BLaER1 (cell line): Measurements from ENCODE around the gene EIF4E2.

Source experiments
- H3K27ac ChIP-seq: shearing (Covaris generic); formaldehyde crosslinking; 2 replicates; pipeline ENCODE4 v1.8.1; 2022
- H3K27me3 ChIP-seq: shearing (Covaris generic); formaldehyde crosslinking; 2 replicates; pipeline ENCODE4 v1.8.1; 2022
- H3K36me3 ChIP-seq: shearing (Covaris generic); formaldehyde crosslinking; 2 replicates; pipeline ENCODE4 v1.8.1; 2022
- H3K4me1 ChIP-seq: shearing (Covaris generic); formaldehyde crosslinking; 2 replicates; pipeline ENCODE4 v1.8.1; 2022
- H3K4me2 ChIP-seq: shearing (Covaris generic); formaldehyde crosslinking; 2 replicates; pipeline ENCODE4 v1.8.1; 2022
- H3K4me3 ChIP-seq: shearing (Covaris generic); formaldehyde crosslinking; 2 replicates; pipeline ENCODE4 v1.8.1; 2022
- H3K9ac ChIP-seq: shearing (Covaris generic); formaldehyde crosslinking; 2 replicates; pipeline ENCODE4 v1.8.1; 2022
- H3K9me3 ChIP-seq: shearing (Covaris generic); formaldehyde crosslinking; 2 replicates; pipeline ENCODE4 v1.8.1; 2022
- H4K20me1 ChIP-seq: shearing (Covaris generic); formaldehyde crosslinking; 2 replicates; pipeline ENCODE4 v1.8.1; 2022
- Cebpa-rat ChIP-seq: shearing (Covaris generic); IDR thresholded peaks from 2 replicates; pipeline ENCODE4 v1.8.1; 2022

EIF4E2 gene

GRCh38 chr2:232607011-232607410 lies 56.5 kb downstream of the EIF4E2 start:
- no peaks in the 10 kb centered on the region for H3K27me3 ChIP-seq
- no peak overlapping the region for H3K27ac ChIP-seq
- no peaks in the 10 kb centered on the region for H3K36me3 ChIP-seq
- no peak for TF ChIP-seq Cebpa-rat
- no peak overlapping the region for H3K4me3 ChIP-seq
- H3K9me3 ChIP-seq = no peaks in the 10 kb centered on the region
- H3K4me2 ChIP-seq = no peak overlapping the region
- no peak overlapping the region for H3K9ac ChIP-seq
- no peaks in the 10 kb centered on the region for H4K20me1 ChIP-seq
- peaks cover 16% of the 10 kb centered on the region; the same call in 1 of the 2 replicates for H3K4me1 ChIP-seq

- H3K9me3 ChIP-seq = no peaks in the 10 kb centered on the region
- no peak overlapping the region for H3K27ac ChIP-seq
- H3K36me3 ChIP-seq = no peaks in the 10 kb centered on the region
- no peak overlapping the region for H3K9ac ChIP-seq
- H3K4me2 ChIP-seq = no peak overlapping the region
- H3K4me3 ChIP-seq = no peak overlapping the region
- no peaks in the 10 kb centered on the region for H3K27me3 ChIP-seq
- H4K20me1 ChIP-seq = no peaks in the 10 kb centered on the region
- 0 out of 2 replicates have a peak, but pooled peaks cover 4% of the 10 kb centered on the region for H3K4me1 ChIP-seq
- TF ChIP-seq Cebpa-rat = no peak
These were observed 59.1 kb downstream of the EIF4E2 start for GRCh38 chr2:232609607-232610006.

GRCh38 chr2:232610081-232610480 lies 59.6 kb downstream of the EIF4E2 start:
- Histone ChIP-seq H3K27me3 (no peaks in the 10 kb centered on the region), H3K9ac (no peak overlapping the region), H3K4me1 (0 out of 2 replicates have a peak, but pooled peaks cover 4% of the 10 kb centered on the region), H3K4me3 (no peak overlapping the region), H3K27ac (no peak overlapping the region), H3K4me2 (no peak overlapping the region), H4K20me1 (no peaks in the 10 kb centered on the region), H3K36me3 (no peaks in the 10 kb centered on the region), H3K9me3 (no peaks in the 10 kb centered on the region)
- no peak for TF ChIP-seq Cebpa-rat

- Histone ChIP-seq H3K9me3 (no peaks in the 10 kb centered on the region), H3K4me3 (no peak overlapping the region), H3K4me2 (no peak overlapping the region), H3K4me1 (no peaks in the 10 kb centered on the region), H3K27me3 (no peaks in the 10 kb centered on the region), H3K27ac (no peak overlapping the region), H3K36me3 (no peaks in the 10 kb centered on the region), H3K9ac (no peak overlapping the region), H4K20me1 (no peaks in the 10 kb centered on the region)
- no peak for TF ChIP-seq Cebpa-rat
These were observed 60.6 kb downstream of the EIF4E2 start for GRCh38 chr2:232611061-232611460.

- no peak for TF ChIP-seq Cebpa-rat
- Histone ChIP-seq H4K20me1 (no peaks in the 10 kb centered on the region), H3K4me2 (no peak overlapping the region), H3K9me3 (no peaks in the 10 kb centered on the region), H3K36me3 (no peaks in the 10 kb centered on the region), H3K27ac (no peak overlapping the region), H3K27me3 (no peaks in the 10 kb centered on the region), H3K4me3 (no peak overlapping the region), H3K9ac (no peak overlapping the region), H3K4me1 (no peaks in the 10 kb centered on the region)
These were observed 61.2 kb downstream of the EIF4E2 start for GRCh38 chr2:232611559-232612218.

GRCh38 chr2:232613538-232614134 lies 63.1 kb downstream of the EIF4E2 start:
- no peak for TF ChIP-seq Cebpa-rat
- no peak overlapping the region for H3K27ac ChIP-seq
- no peak overlapping the region for H3K4me3 ChIP-seq
- H3K27me3 ChIP-seq = no peaks in the 10 kb centered on the region
- H3K9ac ChIP-seq = no peak overlapping the region
- H3K4me2 ChIP-seq = no peak overlapping the region
- H4K20me1 ChIP-seq = no peaks in the 10 kb centered on the region
- H3K9me3 ChIP-seq = no peaks in the 10 kb centered on the region
- no peaks in the 10 kb centered on the region for H3K36me3 ChIP-seq
- no peaks in the 10 kb centered on the region for H3K4me1 ChIP-seq

GRCh38 chr2:232615339-232615738 lies 64.8 kb downstream of the EIF4E2 start:
- Histone ChIP-seq H3K36me3 (no peaks in the 10 kb centered on the region), H3K9me3 (no peaks in the 10 kb centered on the region), H3K4me3 (no peak overlapping the region), H3K4me2 (no peak overlapping the region), H3K27me3 (no peaks in the 10 kb centered on the region), H4K20me1 (no peaks in the 10 kb centered on the region), H3K4me1 (no peaks in the 10 kb centered on the region), H3K27ac (no peak overlapping the region), H3K9ac (no peak overlapping the region)
- TF ChIP-seq Cebpa-rat = no peak
